ENCODE measurements around the gene STOX1.
"Not testable (repeated sequence)": the region's sequence is repeated elsewhere in the genome, so short reads cannot be mapped to it uniquely, and the experiment has no call there.

The STOX1 gene

DNA sequence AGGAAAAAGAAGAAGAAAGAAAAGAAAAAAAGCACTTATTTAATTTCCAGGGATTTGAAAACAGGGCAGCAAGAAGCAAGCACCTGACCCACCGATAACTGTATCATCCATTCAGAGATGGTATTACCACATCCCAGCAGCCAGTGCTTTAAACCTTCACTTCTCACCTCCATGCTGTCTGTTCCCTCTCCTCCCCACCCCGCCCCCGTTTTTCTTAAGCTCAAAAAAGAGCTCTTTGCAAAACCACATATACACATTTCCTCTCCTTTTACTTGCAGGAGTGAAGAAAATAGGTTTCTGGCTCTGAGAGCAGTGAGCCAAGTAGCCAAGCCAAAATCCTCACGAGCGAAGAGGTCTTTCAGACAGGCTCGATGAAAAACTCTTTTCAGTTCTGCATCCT lies 2.2 kb downstream of the STOX1 start:
- no peak for DNase-seq

DNA sequence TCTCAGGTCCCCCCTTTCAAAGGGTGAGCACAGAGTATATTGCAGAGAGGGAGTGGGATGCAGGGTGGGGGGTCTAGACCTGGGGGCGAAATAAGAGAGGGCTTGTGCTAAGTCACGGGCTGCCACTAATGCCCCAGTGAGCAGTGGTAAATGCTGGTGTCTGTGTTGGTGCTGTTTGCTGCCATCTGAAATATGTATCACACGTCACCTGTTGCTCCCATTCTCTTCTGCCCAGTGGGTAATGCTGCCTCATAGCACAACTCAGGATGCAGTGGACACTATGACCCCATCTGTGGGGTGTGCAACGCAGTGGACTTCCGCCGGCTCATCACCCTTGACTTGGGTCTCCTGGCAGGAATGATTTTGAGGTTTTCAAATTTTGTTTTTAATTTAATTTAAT lies 2.6 kb downstream of the STOX1 start:
- no peak for DNase-seq

DNA sequence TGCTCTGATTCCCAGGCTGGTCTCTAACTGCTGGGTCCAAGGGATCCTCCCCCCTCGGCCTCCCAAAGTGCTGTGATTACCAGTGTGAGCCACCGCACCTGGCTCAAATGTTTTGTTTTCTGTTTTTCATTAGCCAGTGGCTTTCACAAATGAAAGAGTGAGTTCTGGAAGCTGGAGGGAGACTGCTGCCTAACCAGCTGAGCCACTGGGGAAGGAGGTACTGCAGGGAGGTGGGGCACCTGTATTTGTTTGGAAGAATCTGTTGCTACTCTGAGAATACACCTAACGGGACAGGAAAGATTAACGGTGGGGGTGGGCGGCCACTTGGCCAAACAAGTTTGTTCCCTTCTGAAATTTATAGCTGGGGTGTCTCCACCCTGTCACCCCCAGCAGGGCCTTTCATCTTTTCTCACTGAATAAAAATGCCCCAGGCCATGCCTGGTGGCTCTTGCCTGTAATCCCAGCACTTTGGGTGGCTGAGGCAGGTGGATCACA lies 4.7 kb downstream of the STOX1 start:
- DNase-seq = no peak

DNA sequence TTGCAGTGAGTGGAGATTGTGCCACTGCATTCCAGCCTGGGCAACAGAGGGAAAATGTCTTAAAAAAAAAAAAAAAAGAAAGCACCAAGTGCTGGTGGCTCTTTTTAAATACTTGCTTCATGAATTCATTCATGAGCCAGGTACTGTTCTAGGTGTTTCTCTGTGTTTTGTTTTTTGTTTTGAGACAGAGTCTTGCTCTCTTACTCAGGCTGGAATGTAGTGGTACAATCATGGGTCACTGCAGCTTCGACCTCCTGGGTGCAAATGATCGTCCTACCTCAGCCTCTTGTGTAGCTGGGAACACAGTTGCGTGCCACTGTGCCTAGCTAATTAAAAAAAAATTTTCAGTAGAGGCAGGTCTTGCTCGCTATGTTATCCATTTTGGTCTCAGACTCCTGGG lies 5.3 kb downstream of the STOX1 start:
- no peak for DNase-seq

DNA sequence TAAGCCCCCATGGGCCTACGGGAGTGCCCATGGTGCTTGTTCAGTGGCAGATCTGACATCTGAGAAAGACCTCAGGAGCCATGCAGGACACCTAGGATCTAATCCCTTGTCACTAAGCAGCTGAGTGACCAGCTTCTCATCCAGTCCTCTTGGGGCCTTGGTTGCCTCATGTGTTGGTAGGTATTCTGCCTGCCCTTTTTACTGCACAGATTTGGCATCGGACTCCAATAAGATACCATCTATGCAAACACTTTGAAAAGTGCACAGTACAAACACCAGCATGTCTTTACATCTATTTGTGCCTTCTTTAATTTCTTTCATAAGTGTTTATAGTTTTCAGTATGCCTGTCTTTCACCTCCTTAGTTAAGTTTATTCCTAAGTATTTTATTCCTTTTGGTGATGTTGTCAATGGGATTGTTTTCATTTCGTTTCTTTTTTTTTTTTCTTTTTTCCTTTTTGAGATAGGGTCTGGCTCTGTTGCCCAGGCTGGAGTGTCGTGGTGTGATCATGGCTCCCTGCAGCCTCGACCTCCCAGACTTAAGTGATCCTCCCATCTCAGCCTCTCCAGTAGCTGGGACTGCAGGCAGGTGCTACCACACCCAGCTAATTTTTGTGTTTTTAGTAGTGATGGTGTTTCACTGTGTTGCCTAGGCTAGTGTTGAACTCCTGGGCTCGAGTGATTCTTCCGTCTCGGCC lies 10.4 kb downstream of the STOX1 start:
- no peak for DNase-seq

DNA sequence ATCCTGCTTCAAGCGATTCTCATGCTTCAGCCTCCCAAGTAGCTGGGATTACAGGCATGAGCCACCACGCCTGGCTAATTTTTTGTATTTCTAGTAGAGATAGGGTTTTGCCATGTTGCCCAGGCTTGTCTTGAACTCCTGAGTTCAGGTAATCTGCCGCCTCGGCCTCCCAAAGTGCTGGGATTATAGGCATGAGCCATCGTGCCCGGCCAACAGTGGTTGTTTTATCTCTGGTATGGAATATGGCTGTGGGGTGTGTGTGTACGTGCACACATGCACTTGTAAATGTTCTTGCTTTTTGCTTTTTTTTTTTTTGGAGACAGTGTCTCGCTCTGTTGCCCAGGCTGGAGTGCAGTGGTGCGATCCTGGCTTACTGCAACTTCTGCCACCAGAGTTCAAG lies 13.3 kb downstream of the STOX1 start:
- DNase-seq = not testable (repeated sequence)

DNA sequence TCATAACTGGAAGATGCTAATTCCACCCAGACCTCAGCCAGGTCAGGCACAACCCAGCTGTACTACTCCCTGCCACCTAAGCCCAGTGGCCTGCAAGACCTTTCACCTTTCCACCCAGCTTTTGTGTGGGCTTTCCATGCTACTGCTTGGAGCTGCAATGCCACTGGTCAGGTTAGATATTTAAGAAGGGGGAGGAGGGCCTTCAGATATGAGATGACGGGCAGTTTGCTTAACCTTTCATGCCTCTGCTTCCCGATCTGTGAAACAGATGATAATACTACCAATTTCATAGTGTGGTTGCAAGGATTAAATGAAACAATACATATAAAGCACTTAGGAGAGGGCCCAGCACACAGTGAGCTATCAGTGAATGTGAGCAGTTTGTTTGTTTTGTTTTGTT lies 20.9 kb downstream of the STOX1 start:
- no peak for DNase-seq

DNA sequence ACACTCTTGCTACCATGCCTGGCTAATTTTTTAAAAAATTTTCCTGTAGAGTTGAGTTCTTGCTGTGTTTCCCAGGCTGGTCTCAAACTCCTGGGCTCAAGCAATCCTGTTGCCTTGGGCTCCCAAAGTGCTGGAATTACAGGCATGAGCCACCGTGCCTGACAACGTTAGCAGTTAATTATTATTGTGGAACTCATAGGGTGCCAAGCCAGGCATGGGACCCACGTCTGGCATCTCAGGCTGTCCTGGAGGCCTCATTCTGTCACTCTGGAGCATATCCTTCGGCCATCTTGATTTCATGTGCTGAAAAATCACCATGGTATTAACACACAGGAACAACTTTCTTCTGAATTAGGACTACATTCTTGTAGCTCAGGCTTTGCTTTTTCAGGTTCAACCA lies 21.5 kb downstream of the STOX1 start:
- DNase-seq = no peak

DNA sequence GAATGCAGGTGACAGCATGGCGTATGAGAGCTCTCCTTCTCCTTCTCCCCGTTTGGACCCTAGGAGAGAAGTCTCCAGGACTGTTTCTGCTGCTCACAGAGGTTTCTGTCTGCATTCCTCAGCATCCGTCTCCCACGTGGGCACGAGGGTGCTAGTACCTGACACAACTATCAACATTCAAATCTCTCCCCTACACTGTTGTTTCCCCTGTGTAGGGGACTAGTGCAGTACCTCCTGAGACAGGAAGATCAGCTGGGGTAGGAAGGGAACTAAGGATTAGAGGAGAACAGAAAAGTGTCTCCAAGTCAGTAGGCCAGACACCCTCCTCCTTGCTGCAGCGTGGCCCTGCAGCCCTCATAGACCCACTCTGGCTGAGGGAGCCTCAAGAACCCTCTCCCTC lies 29.0 kb downstream of the STOX1 start:
- no peak for DNase-seq

DNA sequence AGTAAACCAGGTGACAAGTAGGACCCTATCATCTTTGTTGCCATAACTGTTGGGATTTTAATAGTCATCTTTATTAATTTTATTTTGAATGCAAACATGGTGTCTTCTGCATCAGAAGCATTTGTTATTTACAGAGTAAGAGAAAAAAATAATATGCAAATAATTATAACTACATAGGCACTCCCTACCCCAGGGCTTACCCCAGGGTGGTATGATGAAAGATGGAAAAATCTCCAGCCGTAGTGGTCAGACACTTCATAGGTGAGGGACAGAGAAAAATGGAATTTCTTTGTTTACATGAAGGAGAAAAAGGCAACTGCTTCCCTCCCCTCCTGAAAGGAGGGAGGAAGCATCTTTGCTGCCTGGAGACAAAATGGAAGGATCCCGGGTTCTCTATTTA lies 29.7 kb downstream of the STOX1 start:
- DNase-seq = no peak

DNA sequence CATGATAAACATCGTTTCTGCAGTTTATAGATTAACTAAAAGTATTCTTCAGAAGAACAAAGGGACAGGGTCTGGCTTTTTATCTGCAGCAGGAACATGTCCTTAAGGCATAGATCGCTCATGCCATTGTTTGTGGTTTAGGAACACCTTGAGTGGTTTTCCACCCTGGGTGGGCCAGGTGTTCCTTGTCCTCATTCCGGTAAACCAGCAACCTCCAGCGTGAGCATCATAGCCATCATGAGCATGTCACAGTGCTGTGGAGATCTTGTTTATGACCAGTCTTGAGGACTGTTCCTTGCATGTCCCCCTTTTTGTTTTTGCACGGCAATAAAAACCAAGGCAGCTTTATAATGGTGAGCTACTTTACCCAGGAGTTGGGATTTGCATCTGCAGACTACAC lies 33.9 kb downstream of the STOX1 start:
- no peak for DNase-seq

DNA sequence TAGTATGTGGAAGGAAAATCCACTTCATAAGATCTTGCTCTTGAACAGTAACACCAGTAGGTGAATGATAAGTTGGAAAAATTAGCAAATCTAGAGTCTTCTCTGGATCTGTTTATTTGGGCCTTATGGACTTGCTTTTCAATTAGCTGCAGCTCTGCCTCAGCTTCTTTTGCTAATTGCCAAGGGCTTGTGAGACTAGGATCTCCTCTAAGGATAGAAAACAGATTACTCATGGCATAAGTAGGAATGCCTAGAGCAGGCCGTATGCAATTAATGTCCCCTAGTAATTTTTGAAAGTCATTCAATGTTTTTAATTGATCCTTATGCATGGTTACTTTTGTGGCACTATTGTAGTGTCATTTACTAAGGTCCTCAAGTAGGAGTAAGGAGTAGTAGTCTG lies 37.3 kb downstream of the STOX1 start:
- DNase-seq = no peak

DNA sequence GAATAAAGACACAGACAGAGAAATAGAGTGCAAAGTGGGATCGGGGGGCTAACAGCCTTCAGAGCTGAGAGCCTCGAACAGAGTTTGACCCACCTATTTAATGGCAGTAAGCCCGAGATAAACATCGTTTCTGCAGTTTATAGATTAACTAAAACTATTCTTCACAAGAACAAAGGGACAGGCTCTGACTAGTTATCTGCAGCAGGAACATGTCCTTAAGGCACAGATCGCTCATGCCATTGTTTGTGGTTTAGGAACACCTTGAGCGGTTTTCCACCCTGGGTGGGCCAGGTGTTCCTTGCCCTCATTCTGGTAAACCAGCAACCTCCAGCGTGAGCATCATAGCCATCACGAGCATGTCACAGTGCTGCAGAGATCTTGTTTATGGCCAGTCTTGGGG lies 40.8 kb downstream of the STOX1 start:
- DNase-seq = not testable (repeated sequence)

DNA sequence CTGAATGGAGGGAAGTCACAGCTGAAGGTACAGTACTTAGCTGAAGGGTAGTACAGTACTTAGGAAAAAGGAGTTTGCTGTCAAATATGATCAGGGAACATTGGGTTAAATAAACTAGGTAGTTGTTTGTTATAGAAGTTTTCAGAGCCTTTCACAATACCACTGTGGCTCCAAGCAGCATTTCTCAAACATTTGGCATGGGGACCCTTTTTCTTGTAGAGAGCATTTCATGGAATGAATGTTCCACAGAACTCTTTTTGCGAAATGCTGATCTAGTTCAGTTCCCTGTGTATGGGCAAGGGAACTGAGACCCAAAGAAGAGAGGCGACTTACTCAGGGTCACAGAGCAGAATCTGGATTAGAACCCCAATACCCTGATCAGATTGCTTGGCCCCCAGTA lies 42.3 kb downstream of the STOX1 start:
- DNase-seq = no peak

DNA sequence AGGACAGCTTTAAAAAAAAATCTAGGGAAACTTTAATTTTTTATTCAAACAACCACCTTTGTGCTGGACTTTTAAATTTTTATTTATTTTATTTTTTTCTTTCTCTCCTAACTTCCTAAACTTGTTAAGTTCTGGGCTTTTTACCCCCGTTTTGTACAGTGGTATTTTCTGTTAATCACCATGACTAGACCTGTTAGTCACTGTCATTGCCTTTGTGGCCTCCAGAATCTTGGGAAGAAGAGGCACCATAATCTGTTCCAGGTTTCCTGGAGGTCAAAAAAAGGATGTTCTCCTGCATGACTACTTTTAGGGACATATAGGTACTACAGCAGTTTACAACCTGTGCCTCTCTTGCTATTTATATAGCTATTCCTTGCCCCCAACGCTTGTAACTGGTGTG lies 42.7 kb downstream of the STOX1 start:
- no peak for DNase-seq

DNA sequence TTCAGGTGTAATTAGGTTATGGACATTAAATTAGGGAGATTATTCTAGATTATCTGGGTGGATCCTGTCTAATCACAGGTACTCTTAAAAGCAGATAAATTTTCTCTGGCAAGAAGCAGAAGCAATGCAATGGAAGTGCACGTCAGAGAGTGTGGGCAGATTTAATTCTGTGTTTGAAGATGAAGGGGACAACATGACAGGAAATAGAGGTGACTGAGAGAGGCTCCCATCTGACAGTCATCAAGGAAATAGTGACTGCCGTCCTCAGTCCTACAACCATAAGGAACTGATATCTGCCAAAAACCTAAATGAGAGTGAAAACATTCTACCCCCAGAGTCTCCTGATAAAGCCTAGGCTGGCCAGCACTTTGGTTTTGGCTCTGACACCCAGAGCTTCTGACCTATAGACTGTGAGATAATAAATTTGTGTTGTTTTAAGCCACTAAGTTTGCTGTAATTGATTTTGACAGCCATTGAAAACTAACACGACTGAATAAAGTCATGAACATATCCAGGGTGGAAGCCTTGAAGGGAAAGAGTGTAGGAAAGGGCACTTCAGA lies 43.3 kb downstream of the STOX1 start:
- no peak for DNase-seq

DNA sequence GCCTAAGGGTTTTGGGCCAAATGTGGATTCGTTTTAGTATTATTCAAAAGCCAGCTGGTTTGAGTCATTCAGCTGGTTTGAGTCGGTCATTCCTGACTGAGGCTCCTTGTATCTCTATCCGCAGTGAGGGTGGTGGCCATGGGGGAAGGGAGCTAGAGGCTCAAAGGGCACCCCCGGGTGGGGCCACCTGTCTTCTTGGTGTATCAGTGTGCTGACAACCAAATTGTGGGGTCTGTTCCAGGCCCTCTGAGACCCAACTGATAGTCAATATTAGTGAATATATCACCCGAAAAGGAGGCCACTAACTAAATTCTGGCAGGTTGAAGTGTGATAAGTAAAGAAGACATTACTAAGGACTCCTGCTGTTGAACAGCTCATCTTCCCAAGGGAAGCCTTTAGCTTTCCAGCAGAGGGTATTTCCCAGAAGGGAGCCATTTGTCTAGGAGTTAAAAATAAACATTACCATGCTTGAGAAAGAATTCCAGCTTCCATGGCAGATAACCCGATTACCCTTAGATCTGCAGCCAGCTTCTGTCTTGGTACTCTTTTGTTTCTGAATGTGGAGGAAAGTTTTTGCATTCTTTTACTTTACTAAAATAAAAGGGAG lies 43.9 kb downstream of the STOX1 start:
- no peak for DNase-seq

DNA sequence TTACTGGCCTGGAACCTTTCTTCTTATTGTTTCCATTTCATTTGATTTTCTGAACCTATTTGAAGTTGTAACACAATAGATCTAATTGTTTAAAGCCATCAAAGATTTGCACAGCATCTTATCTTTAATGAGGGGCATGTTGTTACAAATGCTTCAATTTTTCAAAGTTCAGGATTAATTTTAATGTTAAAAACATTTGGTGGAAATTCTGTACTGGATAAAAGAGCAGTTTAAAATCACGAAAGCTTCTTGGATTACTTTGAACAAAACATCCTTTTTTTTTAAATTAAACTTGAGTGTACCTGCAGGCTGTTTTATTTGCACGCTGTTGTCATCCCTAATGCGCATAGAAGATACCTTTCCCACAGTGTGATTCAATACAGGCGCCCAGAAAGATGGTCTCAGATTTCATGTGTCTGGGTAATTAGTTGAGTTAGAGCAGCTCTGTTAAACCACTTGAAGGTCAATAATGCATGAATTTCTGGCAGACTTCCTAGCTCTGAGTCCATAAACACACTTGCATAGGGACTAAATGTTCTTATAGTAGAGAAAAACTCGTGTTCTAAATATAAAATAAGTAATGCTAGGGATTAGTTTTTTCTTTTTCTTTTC lies 44.5 kb downstream of the STOX1 start:
- DNase-seq = no peak

DNA sequence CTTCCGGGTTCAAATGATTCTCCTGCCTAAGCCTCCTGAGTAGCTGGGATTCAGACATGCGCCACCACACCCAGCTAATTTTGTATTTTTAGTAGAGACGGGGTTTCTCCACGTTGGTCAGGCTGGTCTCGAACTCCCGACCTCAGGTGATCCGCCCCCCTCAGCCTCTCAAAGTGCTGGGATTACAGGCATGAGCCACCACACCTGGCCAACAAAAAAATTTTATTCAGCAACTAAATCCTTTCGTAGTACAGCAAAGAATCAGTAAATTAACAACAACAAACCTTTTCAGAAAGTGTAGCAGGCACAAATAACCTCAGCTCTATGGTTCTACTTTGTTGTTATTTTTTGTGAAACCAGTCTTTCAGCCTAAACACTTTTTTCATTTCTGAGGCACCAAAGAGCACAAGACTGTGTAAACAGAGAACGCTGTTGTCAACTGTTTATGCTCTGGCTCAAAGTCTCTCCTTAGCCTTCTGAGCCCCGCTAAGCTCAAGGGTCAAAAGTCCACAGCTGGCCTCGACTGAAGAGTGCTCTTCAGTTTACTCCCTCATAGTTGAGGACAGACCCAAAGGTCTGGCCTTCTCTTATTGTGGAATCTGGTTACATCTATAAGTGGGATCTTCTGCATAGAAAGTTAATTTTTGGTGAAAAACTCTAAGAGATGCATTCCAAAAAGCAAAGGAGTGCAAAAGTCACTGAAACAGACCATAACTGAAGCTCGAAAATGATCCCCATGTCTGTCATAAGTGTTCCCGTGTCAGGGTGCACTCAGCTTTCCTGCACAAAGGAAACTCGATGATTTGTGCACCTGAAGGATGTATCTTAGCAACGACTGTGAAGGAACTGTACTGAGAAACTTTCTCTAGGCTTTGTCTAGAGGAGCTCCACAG lies 49.2 kb downstream of the STOX1 start:
- no peak for DNase-seq

DNA sequence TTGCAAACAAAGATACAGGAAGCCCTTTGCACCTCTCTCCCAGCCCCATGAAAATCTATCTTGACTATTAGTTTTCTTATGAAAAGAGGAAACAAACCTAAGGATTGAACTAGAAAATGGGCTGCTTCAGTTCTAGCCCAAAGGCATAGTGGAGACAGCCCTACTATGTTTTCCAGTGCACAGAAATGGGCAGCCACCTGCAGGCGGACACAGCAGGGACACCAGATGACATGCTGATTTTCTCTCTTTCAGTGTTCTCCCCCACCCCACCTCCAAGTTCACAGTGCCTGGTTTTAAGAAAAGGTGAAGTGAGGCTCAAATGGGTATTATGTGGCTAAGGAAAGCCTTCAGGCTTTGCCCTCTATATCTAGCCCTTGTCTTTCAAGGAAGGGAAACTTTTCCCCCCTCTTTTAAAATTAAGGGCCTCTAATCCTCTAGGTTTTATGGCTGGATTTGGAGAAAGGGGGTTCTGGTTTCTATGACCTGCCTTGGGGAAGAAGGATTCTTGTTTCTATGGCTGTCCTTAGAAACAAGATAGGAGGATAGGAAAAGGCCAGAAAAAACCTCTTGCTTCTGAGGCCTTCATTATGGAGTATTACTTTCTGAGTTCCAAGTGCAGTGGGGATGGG lies 50.3 kb downstream of the STOX1 start:
- DNase-seq = no peak

DNA sequence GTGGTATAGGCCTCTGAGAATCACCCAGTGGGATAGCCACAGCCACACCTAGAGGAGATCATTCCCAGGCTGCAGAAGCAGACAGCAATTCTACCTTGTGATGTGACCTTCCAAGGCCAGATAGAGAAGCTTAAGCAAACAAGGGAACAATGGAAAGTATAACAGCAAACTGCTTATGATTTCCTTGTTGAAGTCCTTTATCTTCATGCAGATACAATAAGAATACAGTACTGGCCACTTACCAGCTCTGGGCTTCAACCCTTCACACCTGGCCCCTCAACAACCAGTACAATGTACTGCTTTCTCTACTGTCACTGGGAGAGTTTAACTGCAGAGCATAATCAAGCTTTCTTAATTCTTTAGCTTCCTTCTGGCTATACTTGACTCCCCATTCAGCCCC lies 51.2 kb downstream of the STOX1 start:
- DNase-seq = no peak

DNA sequence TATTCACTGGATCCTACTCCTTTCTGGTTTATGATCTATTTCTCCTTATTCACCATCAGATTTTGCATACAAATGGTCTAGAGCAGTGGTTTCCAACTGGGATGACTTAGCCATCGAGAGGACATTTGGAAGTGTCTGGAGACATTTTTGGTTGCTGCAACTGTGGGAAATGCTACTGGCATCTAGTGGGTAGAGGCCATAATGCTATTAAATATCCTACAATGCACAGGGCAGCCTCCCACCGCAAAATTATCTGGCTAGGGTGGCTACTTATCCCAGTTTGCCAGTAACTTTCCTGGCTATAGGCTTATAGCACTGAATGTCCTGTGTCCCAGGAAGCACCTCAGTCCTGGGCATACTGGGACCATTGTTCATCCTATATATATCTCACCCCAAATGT lies 52.3 kb downstream of the STOX1 start:
- no peak for DNase-seq

DNA sequence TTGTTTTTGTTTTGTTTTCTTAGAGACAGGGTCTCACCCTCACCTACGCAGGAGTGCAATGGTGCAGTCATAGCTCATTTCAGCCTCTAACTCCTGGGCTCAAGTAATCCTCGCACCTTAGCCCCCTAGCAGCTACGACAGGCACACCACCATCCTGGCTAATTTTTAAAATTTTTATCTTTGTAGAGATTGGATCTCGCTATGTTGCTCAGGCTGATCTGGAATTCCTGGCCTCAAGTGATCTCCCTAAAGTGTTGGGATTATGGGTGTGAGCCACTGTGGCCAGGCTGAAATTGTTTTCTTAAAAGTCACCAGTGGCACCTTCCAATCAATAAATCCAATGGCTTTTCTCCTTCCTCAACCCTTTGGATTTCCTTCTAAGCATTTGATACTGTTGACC lies 52.9 kb downstream of the STOX1 start:
- no peak for DNase-seq

Data from amniotic stem cell (primary cell).